HG03521 (cell line): Measurements from ENCODE around the gene PGS1.
"Not testable (repeated sequence)": the region's sequence is repeated elsewhere in the genome, so short reads cannot be mapped to it uniquely, and the experiment has no call there.

Experiments
- ATAC-seq: cut with Tn5 transposase; IDR thresholded peaks from one replicate; pipeline ENCODE4 v1.9.1; 2021; ENCODE audit warnings: mild to moderate bottlenecking, moderate library complexity; ENCODE audit not compliant: unreplicated experiment

The PGS1 gene

GRCh38 chr17:78441271-78441971 lies 63.0 kb downstream of the PGS1 start:
- no peak for ATAC-seq

- ATAC-seq: no peak
Observed at GRCh38 chr17:78442648-78443218, 64.3 kb downstream of the PGS1 start.

DNA sequence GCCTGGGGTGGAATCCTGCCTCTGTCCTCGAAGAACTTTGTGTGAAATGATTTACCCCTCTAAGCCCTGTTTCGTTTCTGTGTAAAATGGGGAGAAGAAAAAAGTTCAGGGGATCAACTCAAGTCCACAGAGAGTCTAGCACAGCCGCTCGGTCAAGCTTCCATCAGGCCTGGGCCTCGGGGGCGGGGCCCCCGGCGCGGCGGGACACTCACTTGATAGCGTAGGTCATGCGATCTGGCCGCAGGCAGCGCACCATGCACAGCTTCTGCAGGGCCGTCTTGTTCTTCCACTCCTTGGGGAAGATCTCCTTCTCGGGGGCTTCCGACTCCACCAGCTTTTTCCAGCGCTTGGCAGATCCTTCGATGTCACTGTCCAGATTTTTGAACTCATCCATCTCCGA lies 65.9 kb downstream of the PGS1 start:
- no peak for ATAC-seq

DNA sequence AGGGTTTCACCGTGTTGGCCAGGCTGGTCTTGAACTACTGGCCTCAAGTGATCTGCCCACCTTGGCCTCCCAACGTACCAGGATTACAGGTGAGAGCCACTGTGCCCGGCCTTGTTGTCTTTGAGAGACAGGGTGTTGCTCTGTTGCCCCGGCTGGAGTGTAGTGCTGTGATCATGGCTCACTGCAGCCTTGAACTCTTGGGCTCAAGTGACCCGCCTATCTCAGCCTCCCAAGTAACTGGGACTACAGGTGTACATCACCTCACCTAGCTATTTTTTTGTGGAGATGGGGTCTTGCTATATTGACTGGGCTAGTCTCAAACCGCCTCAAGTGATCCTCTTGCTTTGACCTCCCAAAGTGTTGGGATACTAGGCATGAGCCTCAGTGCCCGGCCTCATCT lies 68.4 kb downstream of the PGS1 start:
- no peak for ATAC-seq

DNA sequence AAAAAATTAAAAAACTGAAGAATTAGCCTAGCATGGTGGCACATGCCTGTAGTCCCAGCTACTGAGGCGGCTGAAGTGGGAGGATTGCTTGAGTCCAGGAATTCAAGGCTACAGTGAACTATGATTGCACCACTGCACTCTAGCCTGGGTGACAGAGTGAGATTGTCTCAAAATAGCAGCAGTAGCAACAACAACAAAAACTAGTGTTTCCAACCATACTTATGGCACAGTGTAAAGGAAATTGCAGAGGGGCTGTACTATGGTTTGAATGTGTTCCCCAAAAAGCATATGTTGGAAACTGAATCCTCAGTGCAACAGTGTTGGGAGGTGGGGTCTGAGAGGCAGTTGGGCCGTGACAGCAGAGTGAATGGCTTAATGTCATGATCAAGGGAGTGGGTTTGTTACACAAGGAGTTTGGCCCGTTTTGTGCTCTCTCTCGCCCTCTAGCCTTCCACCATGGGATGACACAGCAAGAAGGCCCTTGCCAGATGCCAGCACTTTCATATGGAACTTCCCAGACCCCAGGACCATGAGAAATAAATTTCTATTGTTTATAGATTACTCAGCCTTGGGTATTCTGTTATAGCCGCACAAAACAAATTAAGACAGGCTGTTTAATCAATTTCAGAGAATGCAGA lies 70.0 kb downstream of the PGS1 start:
- ATAC-seq: no peak

GRCh38 chr17:78449983-78450595 lies 71.6 kb downstream of the PGS1 start:
- no peak for ATAC-seq

DNA sequence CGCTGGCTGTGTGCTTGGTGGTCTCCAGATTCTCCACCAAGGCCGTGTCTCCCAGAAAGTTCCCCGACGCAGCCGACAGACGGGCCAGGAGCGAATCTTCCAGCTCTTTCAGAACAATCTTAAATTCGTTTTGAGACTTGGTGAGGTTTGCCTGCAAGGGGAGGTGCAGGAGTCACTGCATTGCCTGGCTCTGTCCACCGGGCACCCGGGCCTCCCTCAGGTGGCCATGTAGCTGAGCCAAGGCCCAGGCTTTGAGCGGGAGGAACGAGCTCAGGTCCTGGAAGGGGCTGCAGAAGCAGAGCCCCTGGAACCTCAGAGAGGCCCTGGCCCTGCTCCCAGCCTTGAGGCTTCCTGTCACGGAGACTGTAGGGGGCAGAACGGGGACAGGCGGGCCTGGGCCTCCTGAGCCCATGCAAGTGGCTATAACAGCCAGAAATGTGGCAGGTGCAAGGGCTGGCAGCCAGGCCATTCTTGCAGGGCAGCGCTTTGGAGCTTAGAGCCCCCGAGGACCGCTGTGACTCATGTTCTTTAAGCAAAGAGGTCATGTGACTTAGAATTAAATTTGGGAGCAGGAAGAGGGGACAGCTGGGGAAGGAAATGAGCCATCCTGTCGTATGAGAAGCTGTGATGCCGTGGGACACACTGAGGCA lies 72.4 kb downstream of the PGS1 start:
- ATAC-seq: no peak

DNA sequence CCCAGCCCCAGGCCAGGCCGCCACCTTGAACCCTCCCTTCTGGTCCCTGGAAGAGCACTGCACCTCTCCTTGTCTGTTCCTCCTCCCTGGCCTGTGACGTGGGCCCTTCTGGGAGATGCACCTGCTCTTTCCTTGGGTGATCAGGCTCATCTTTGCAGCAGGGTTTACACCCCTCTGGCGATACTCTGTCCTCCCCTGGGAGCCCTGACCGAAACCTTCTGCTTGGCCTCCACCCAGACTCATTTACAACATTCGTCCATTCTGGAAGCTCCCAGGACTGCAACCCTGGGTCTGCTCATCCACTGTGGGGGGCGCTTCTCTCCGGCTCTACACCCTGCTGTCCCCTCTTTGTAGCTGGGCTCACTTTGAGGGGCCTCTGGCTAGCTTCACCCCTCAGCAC lies 73.3 kb downstream of the PGS1 start:
- no peak for ATAC-seq

GRCh38 chr17:78454346-78454745 lies 75.9 kb downstream of the PGS1 start:
- no peak for ATAC-seq

GRCh38 chr17:78458091-78458490 lies 79.6 kb downstream of the PGS1 start:
- no peak for ATAC-seq

- ATAC-seq: no peak
Observed at GRCh38 chr17:78458736-78459335, 80.4 kb downstream of the PGS1 start.

- ATAC-seq: no peak
Observed at GRCh38 chr17:78459696-78460095, 81.2 kb downstream of the PGS1 start.

DNA sequence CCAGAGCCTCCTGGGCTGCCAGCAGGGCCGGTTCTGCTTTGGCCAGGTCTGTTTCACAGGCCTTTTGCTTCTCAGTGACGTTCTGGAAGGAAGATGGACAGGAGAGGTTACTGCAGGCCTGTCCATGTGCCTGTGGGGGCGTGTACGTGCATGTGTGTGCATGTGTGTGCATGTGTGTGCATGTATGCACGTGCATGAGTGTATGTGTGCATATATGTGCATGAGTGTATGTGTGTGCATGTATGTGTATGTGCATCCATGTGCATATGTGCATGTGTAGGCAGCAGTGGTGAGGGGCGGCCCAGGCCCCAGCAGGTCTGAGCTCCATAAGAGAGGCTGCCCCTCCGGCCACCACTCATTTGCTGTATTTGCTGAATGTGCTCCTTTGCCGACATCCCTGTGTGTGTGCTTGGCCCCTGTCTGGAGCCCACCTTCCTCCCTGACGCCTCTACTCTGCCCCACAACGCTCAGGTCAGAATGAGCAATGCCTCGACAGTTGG lies 81.8 kb downstream of the PGS1 start:
- ATAC-seq: no peak

DNA sequence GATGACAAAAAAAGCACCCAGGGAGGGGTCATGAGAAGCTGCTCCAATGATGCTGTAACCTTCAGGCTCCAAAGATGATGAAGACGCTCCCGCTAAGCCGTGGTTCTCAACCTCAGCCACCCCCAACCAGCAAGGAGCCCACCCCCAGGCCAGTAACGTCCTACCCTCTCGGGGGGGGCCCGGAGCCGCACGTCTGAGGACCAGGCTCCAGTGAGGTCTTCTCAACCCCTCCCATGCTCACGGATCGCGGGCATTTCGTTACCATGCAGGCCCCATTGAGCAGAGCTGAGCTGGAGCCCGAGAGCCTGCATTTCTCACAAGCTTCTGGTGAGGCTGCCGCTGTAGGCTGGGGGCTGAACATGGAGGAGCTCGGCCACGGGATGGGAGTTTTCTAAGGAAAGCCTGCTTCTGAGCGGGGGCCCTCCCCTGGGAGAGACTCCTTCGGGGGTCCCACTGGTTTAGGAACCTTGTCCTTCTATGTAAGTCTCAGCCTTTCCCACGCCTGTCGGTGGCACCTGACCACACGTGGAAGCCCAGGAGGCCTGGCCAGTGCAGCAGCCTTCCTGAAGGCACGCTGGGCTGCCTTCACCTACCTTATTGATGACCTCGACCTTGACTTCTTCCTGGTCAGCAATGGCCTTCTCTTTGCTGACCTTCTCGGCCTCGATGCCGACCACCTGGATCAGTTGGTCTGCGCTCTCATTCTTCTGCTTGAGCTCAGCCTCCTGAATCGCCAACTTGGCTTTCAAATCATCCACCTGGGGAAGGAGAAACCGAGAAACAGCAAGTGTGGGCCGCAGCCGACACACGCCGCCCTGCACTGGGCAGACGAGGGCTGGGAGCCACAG lies 82.7 kb downstream of the PGS1 start:
- ATAC-seq: no peak

DNA sequence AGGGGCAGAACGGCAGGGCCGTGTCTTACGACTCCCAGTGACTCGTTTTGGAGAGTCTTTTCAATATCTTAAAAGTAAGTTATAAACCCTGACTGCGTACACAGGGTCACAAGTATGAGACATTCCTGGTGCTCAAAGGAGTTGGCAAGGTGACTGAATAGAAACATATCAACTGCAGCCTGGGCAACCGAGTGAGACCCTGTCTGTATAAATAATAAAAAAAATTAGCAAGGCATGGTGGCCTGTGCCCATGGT lies 83.3 kb downstream of the PGS1 start:
- ATAC-seq: no peak

DNA sequence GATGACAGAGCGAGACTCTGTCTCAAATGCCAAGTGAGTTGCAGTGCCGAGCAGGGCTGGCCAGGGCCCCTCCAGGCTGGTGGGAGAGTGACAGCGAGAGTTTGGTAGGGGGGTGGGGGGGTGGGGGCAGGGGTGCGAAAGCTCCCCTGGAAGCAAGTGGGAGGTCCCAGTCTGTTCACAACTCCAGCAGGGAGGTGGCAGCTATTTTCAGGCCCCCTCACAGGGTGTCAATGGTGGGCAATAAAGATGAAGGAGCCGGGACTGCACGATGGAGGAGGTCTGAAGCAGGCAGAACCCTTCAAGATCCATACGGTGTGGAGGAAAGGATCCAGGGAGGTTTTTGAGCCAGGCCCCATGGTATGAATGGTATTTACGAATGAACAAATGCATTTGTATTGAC lies 83.7 kb downstream of the PGS1 start:
- ATAC-seq: no peak

GRCh38 chr17:78466109-78466785 lies 87.8 kb downstream of the PGS1 start:
- ATAC-seq: not testable (repeated sequence)

- ATAC-seq: no peak
Observed at GRCh38 chr17:78466786-78467715, 88.6 kb downstream of the PGS1 start.

GRCh38 chr17:78468366-78468765 lies 89.9 kb downstream of the PGS1 start:
- ATAC-seq: no peak
